Muscle of leg (tissue), 16 donors: ENCODE results near the gene THG1L. TPM values are rescaled to one million over a fixed set of nuclear protein-coding genes. Genes with fewer than 3 reads are reported as not detected.
"Not testable (repeated sequence)": the region's sequence is repeated elsewhere in the genome, so short reads cannot be mapped to it uniquely, and the experiment has no call there.

Source experiments
- DNase-seq: peaks from one replicate; pipeline ENCODE4 v3.0.0; 2013
- H3K27ac ChIP-seq: one replicate; pipeline ENCODE4 v1.5.1; 2013; ENCODE audit warnings: mild to moderate bottlenecking, low read length, control low read depth
- H3K27me3 ChIP-seq: one replicate; pipeline ENCODE4 v1.6.1; 2013; ENCODE audit warnings: low read length; ENCODE audit not compliant: control insufficient read depth, insufficient read depth
- H3K36me3 ChIP-seq: one replicate; pipeline ENCODE4 v1.6.1; 2013; ENCODE audit warnings: low read length; ENCODE audit not compliant: control insufficient read depth, insufficient read depth
- H3K4me1 ChIP-seq: one replicate; pipeline ENCODE4 v1.6.1; 2013; ENCODE audit warnings: low read length; ENCODE audit not compliant: control insufficient read depth, insufficient read depth
- H3K4me3 ChIP-seq: one replicate; pipeline ENCODE4 v1.5.1; 2013; ENCODE audit warnings: low read length, control low read depth
- H3K9me3 ChIP-seq: replicated peaks from 2 replicates; pipeline ENCODE4 v1.6.1; 2013; ENCODE audit warnings: low read depth, low read length; ENCODE audit not compliant: control insufficient read depth
- WGBS: methylation state at CpG from one replicate; pipeline ENCODE4 v1.1.5; 2013; ENCODE audit warnings: missing lambda C conversion rate; ENCODE audit not compliant: insufficient coverage; 5-methylcytosine and 5-hydroxymethylcytosine counted together
- long read RNA-seq, 11 donors: transcript quantifications; one replicate each; lab custom pipeline, GENCODE V29; 2026
- polyA plus RNA-seq, 8 donors: library from polyadenylated mRNA; unstranded; fragments of 120-200 nt; gene quantifications; one replicate each; pipeline versions ENCODE4 v1.2.1 to v1.2.3, GENCODE V29; 2013; ENCODE audit warnings: inconsistent platforms in 1 of 8, low replicate concordance in 1 of 8; ENCODE audit not compliant: insufficient read length in 8 of 8, insufficient read depth in 1 of 8
- total RNA-seq: library from RNA; stranded (reverse); fragments of 120-200 nt; gene quantifications from one replicate; pipeline ENCODE4 v1.2.4, GENCODE V29; 2013

Gene THG1L
- total RNA-seq = 27.4 TPM
- polyA plus RNA-seq = 10 to 100 TPM; 22.1 to 31.5 (median 28.1) TPM
- long read RNA-seq, donor 1 = 0 reads
- long read RNA-seq, donor 2 = 0 reads
- long read RNA-seq, donor 3, transcript THG1L-201 (6 exons, 3,107 nt) = major isoform, 7 of 7 reads
- long read RNA-seq, donor 3, partial matches to known transcripts = 0 of 7 reads
- long read RNA-seq, donor 3, other reads (novel, unspliced or antisense) = 0 of 7 reads
- long read RNA-seq, donor 4, transcript THG1L-201 (6 exons, 3,107 nt) = major isoform, 8 of 15 reads
- long read RNA-seq, donor 4, partial matches to known transcripts = 5 of 15 reads
- long read RNA-seq, donor 4, other reads (novel, unspliced or antisense) = 0 of 15 reads
- long read RNA-seq, donor 5, transcript THG1L-201 (6 exons, 3,107 nt) = major isoform, 25 of 43 reads
- long read RNA-seq, donor 5, partial matches to known transcripts = 17 of 43 reads
- long read RNA-seq, donor 5, other reads (novel, unspliced or antisense) = 0 of 43 reads
- long read RNA-seq, donor 6, transcript THG1L-201 (6 exons, 3,107 nt) = major isoform, 13 of 23 reads
- long read RNA-seq, donor 6, partial matches to known transcripts = 10 of 23 reads
- long read RNA-seq, donor 6, other reads (novel, unspliced or antisense) = 0 of 23 reads
- long read RNA-seq, donor 7, transcript THG1L-201 (6 exons, 3,107 nt) = major isoform, 14 of 27 reads
- long read RNA-seq, donor 7, partial matches to known transcripts = 13 of 27 reads
- long read RNA-seq, donor 7, other reads (novel, unspliced or antisense) = 0 of 27 reads
- long read RNA-seq, donor 8, transcript THG1L-201 (6 exons, 3,107 nt) = major isoform, 5 of 10 reads
- long read RNA-seq, donor 8, partial matches to known transcripts = 5 of 10 reads
- long read RNA-seq, donor 8, other reads (novel, unspliced or antisense) = 0 of 10 reads
- long read RNA-seq, donor 9, transcript THG1L-201 (6 exons, 3,107 nt) = major isoform, 8 of 27 reads
- long read RNA-seq, donor 9, partial matches to known transcripts = 19 of 27 reads
- long read RNA-seq, donor 9, other reads (novel, unspliced or antisense) = 0 of 27 reads
- long read RNA-seq, donor 10, transcript THG1L-201 (6 exons, 3,107 nt) = major isoform, 12 of 27 reads
- long read RNA-seq, donor 10, partial matches to known transcripts = 13 of 27 reads
- long read RNA-seq, donor 10, other reads (novel, unspliced or antisense) = 0 of 27 reads
- long read RNA-seq, donor 11, transcript THG1L-201 (6 exons, 3,107 nt) = major isoform, 8 of 17 reads
- long read RNA-seq, donor 11, partial matches to known transcripts = 9 of 17 reads
- long read RNA-seq, donor 11, other reads (novel, unspliced or antisense) = 0 of 17 reads

GRCh38 chr5:157731272-157732129, at the start of gene THG1L:
THG1L (plus strand) TSS chr5:157731420; CDS start chr5:157731441, 21 bp downstream.
- peaks cover 6% of the 10 kb centered on the region for H3K4me1 ChIP-seq
- under 1% methylated on average over 33 of the region's 47 CpGs for WGBS
- H3K36me3 ChIP-seq = peaks cover 15% of the 10 kb centered on the region
- H3K4me3 ChIP-seq = peak within 1 kb of the TSS; percentile 71
- H3K27me3 ChIP-seq = no peaks in the 10 kb centered on the region
- H3K9me3 ChIP-seq = no peaks in the 10 kb centered on the region
- peak; percentile 99 for DNase-seq
- H3K27ac ChIP-seq = peak within 1 kb of the TSS; percentile 95

- Histone ChIP-seq H3K4me3 (no peak overlapping the region), H3K27me3 (no peaks in the 10 kb centered on the region), H3K9me3 (no peaks in the 10 kb centered on the region), H3K27ac (no peak overlapping the region), H3K36me3 (no peaks in the 10 kb centered on the region), H3K4me1 (peaks cover 2% of the 10 kb centered on the region)
- 0% methylated on average over 1 of the region's 3 CpGs for WGBS
- peak; percentile 43 for DNase-seq
These were observed 49.0 kb upstream of the THG1L start for GRCh38 chr5:157682257-157682656.

GRCh38 chr5:157686276-157687197, 44.7 kb upstream of the THG1L start:
- not testable (repeated sequence) for H3K4me1 ChIP-seq, H3K27me3 ChIP-seq, DNase-seq, H3K4me3 ChIP-seq, H3K36me3 ChIP-seq, H3K9me3 ChIP-seq, H3K27ac ChIP-seq
- WGBS = 71% methylated on average over 7 of the region's 14 CpGs

GRCh38 chr5:157687198-157687554, 44.0 kb upstream of the THG1L start:
- peaks cover 2% of the 10 kb centered on the region for H3K27me3 ChIP-seq
- WGBS = no CpG with 5 or more reads among the region's 1 CpG
- H3K9me3 ChIP-seq = no peaks in the 10 kb centered on the region
- H3K27ac ChIP-seq = no peak overlapping the region
- H3K4me3 ChIP-seq = no peak overlapping the region
- DNase-seq = no peak
- H3K36me3 ChIP-seq = no peaks in the 10 kb centered on the region
- H3K4me1 ChIP-seq = peaks cover 2% of the 10 kb centered on the region

- no peak overlapping the region for H3K4me3 ChIP-seq
- H3K4me1 ChIP-seq = peaks cover 2% of the 10 kb centered on the region
- H3K27me3 ChIP-seq = peaks cover 2% of the 10 kb centered on the region
- H3K36me3 ChIP-seq = no peaks in the 10 kb centered on the region
- 64% methylated on average over 51 of the region's 52 CpGs for WGBS
- DNase-seq = no peak
- no peaks in the 10 kb centered on the region for H3K9me3 ChIP-seq
- no peak overlapping the region for H3K27ac ChIP-seq
These were observed 41.1 kb upstream of the THG1L start for GRCh38 chr5:157689942-157690689.

- no peaks in the 10 kb centered on the region for H3K36me3 ChIP-seq
- no peaks in the 10 kb centered on the region for H3K9me3 ChIP-seq
- WGBS = 69% methylated on average over 44 of the region's 53 CpGs
- H3K27ac ChIP-seq = no peak overlapping the region
- H3K4me3 ChIP-seq = no peak overlapping the region
- DNase-seq = no peak
- H3K4me1 ChIP-seq = peaks cover 2% of the 10 kb centered on the region
- peaks cover 2% of the 10 kb centered on the region for H3K27me3 ChIP-seq
These were observed 40.4 kb upstream of the THG1L start for GRCh38 chr5:157690690-157691433.

GRCh38 chr5:157693816-157694215, 37.4 kb upstream of the THG1L start:
- not testable (repeated sequence) for H3K27me3 ChIP-seq, H3K27ac ChIP-seq, H3K9me3 ChIP-seq, H3K4me1 ChIP-seq, H3K36me3 ChIP-seq, DNase-seq, H3K4me3 ChIP-seq
- 93% methylated on average over 24 of the region's 25 CpGs for WGBS

- not testable (repeated sequence) for H3K36me3 ChIP-seq, H3K27ac ChIP-seq, H3K4me3 ChIP-seq, H3K9me3 ChIP-seq, DNase-seq, H3K4me1 ChIP-seq, H3K27me3 ChIP-seq
- 88% methylated on average over 1 of the region's 3 CpGs for WGBS
These were observed 35.1 kb upstream of the THG1L start for GRCh38 chr5:157696154-157696553.
